HCT116 (cell line): ENCODE data around the gene COPZ1. TPM values are rescaled to one million over a fixed set of nuclear protein-coding genes. Genes with fewer than 3 reads are reported as not detected.

Experiments used
- ATAC-seq: fragments of 200-7000 bp; cut with Tn5 transposase; 2 replicates; pipeline ENCODE4 v1.9.1; 2020; ENCODE audit warnings: mild to moderate bottlenecking, moderate library complexity
- BruUV-seq: library from RNA; stranded (reverse); fragments of 400-500 nt; replicated peaks from 2 replicates; lab custom pipeline; 2021; lab: Mats Ljungman, UMichigan
- CTCF ChIA-PET: fragments of 300-600 bp; sonication (Branson Sonifier 250); formaldehyde crosslinking; loops from one replicate; lab custom pipeline; 2021; ENCODE audit warnings: antibody characterized with exemption; lab: Charles Lee
- POLR2A ChIA-PET: fragments of 300-600, 350-600 bp; sonication (Branson Sonifier 250); formaldehyde crosslinking; loops from one replicate; lab custom pipeline; 2021; ENCODE audit warnings: antibody characterized with exemption; lab: Charles Lee
- RAD21 ChIA-PET, 2 experiments: fragments of 300-600 bp; sonication (Branson Sonifier 250); formaldehyde crosslinking; loops; one replicate each; lab custom pipeline; 2023; ENCODE audit warnings: low total read pairs in 2 of 2; ENCODE audit not compliant: uncharacterized antibody in 2 of 2, unreplicated experiment in 2 of 2, low non-redundant PET in 1 of 2; lab: Charles Lee
- DNase-seq: peaks from one replicate; pipeline ENCODE4 v3.0.0-alpha.2; 2010; ENCODE audit warnings: low read depth, low spot score
- H2AFZ ChIP-seq: fragments of 200-600 bp; shearing (Covaris generic), sonication (generic); 2 replicates; pipeline ENCODE4 v1.6.1; 2017; ENCODE audit warnings: low read depth, mixed run types, mixed read lengths, antibody characterized with exemption, low read length; ENCODE audit not compliant: poor library complexity, severe bottlenecking
- H3K27ac ChIP-seq: 2 replicates; pipeline ENCODE4 v1.5.1; 2012; ENCODE audit warnings: low read depth, low read length
- H3K27me3 ChIP-seq: fragments of 200-600 bp; sonication (generic); 2 replicates; pipeline ENCODE4 v1.6.1; 2016; ENCODE audit warnings: mixed run types, low read length, mixed read lengths; ENCODE audit not compliant: insufficient read depth
- H3K36me3 ChIP-seq, 2 experiments: fragments of 200-500 bp in 1 of 2; fragments of 200-600 bp in 1 of 2; sonication (Bioruptor generic) in 1 of 2; sonication (generic) in 1 of 2; 2 replicates each; pipeline versions ENCODE4 v1.5.1 to v1.6.1; 2014 to 2016; ENCODE audit warnings: low read length in 2 of 2, inconsistent platforms in 1 of 2, mixed read lengths in 1 of 2, mixed run types in 1 of 2; ENCODE audit not compliant: insufficient read depth in 2 of 2, control insufficient read depth in 1 of 2
- H3K4me1 ChIP-seq, 2 experiments: fragments of 200-600 bp in 1 of 2; sonication (generic) in 1 of 2; 2 replicates each; pipeline versions ENCODE4 v1.5.1 to v1.6.1; 2012 to 2017; ENCODE audit warnings: low read length in 2 of 2, inconsistent platforms in 1 of 2, mild to moderate bottlenecking in 1 of 2, mixed read lengths in 1 of 2, mixed run types in 1 of 2, moderate library complexity in 1 of 2; ENCODE audit not compliant: insufficient read depth in 2 of 2, control insufficient read depth in 1 of 2
- H3K4me2 ChIP-seq: fragments of 200-600 bp; sonication (generic); 2 replicates; pipeline ENCODE4 v1.6.1; 2017; ENCODE audit warnings: mixed run types, low read length, mixed read lengths
- H3K4me3 ChIP-seq, 2 experiments: fragments of 200-600 bp in 1 of 2; sonication (generic) in 1 of 2; replicated peaks in 1 of 2; 2 replicates each; pipeline ENCODE4 v1.5.1; 2011 to 2016; ENCODE audit warnings: low read length in 2 of 2, control low read depth in 1 of 2, low read depth in 1 of 2, mild to moderate bottlenecking in 1 of 2, mixed read lengths in 1 of 2, mixed run types in 1 of 2
- H3K79me2 ChIP-seq: fragments of 200-600 bp; sonication (generic); 2 replicates; pipeline ENCODE4 v1.6.1; 2017; ENCODE audit warnings: mild to moderate bottlenecking, mixed run types, low read length, moderate library complexity, mixed read lengths; ENCODE audit not compliant: insufficient read depth
- H3K9ac ChIP-seq: fragments of 200-600 bp; sonication (generic); 2 replicates; pipeline ENCODE4 v1.6.1; 2016; ENCODE audit warnings: low read length, mixed read lengths
- H3K9me2 ChIP-seq: fragments of 200-600 bp; sonication (generic), shearing (Covaris generic); 2 replicates; pipeline ENCODE4 v1.6.1; 2017; ENCODE audit warnings: mixed run types, mild to moderate bottlenecking, moderate library complexity; ENCODE audit not compliant: insufficient read depth
- H3K9me3 ChIP-seq, 2 experiments: fragments of 200-500 bp in 1 of 2; fragments of 200-600 bp in 1 of 2; sonication (Bioruptor generic) in 1 of 2; sonication (generic) in 1 of 2; 2 replicates each; pipeline ENCODE4 v1.6.1; 2014 to 2017; ENCODE audit warnings: low read length in 2 of 2, mixed read lengths in 2 of 2, inconsistent platforms in 1 of 2, low read depth in 1 of 2, mild to moderate bottlenecking in 1 of 2, mixed run types in 1 of 2, moderate library complexity in 1 of 2; ENCODE audit not compliant: control insufficient read depth in 1 of 2, insufficient read depth in 1 of 2
- H4K20me1 ChIP-seq: fragments of 200-600 bp; sonication (generic), shearing (Covaris generic); 2 replicates; pipeline ENCODE4 v1.6.1; 2017; ENCODE audit warnings: mixed run types, mild to moderate bottlenecking, moderate library complexity; ENCODE audit not compliant: insufficient read depth
- CBX3 ChIP-seq: IDR thresholded peaks from 2 replicates; pipeline ENCODE4 v1.6.1; 2012; ENCODE audit warnings: low read depth
- EGR1 ChIP-seq: IDR thresholded peaks from 2 replicates; pipeline ENCODE4 v1.6.1; 2012; ENCODE audit warnings: low read depth
- EZH2 ChIP-seq: fragments of 200-600 bp; sonication (generic); IDR thresholded peaks from 2 replicates; pipeline ENCODE4 v1.6.1; 2017; ENCODE audit warnings: antibody characterized with exemption, mixed run types
- EZH2phosphoT487 ChIP-seq: fragments of 200-600 bp; IDR thresholded peaks from 2 replicates; pipeline ENCODE4 v1.6.1; 2018; ENCODE audit warnings: antibody characterized with exemption, borderline replicate concordance
- FOSL1 ChIP-seq: IDR thresholded peaks from 2 replicates; pipeline ENCODE4 v1.6.1; 2012; ENCODE audit warnings: low read depth
- JUND ChIP-seq: IDR thresholded peaks from 2 replicates; pipeline ENCODE4 v1.6.1; 2012
- POLR2A ChIP-seq: IDR thresholded peaks from 2 replicates; pipeline ENCODE4 v1.7.0; 2011; ENCODE audit warnings: borderline replicate concordance; ENCODE audit not compliant: insufficient read depth, insufficient read length; ENCODE audit errors: extremely low read depth
- POLR2AphosphoS5 ChIP-seq: IDR thresholded peaks from 2 replicates; pipeline ENCODE4 v1.6.1; 2011; ENCODE audit warnings: mild to moderate bottlenecking, low read depth, low read length, moderate library complexity
- RAD21 ChIP-seq: IDR thresholded peaks from 2 replicates; pipeline ENCODE4 v1.6.1; 2012; ENCODE audit warnings: low read depth, mild to moderate bottlenecking
- SIN3A ChIP-seq: IDR thresholded peaks from 2 replicates; pipeline ENCODE4 v1.6.1; 2012; ENCODE audit warnings: low read depth
- SP1 ChIP-seq: IDR thresholded peaks from 2 replicates; pipeline ENCODE4 v1.6.1; 2012; ENCODE audit warnings: low read depth
- ZFX ChIP-seq: fragments of 450-650 bp; IDR thresholded peaks from 2 replicates; pipeline ENCODE4 v1.6.1; 2017
- intact Hi-C: fragments of 100-400 bp; cut with micrococcal nuclease; formaldehyde crosslinking; loops from 2 replicates; pipeline ENCODE4 v1.10.0; 2022
- total RNA-seq: library from RNA; stranded (reverse); gene quantifications from one replicate; pipeline ENCODE4 v1.2.1, GENCODE V29; 2021; ENCODE audit not compliant: unreplicated experiment
- TF ChIP-seq, protein P1 (sequence below), 3 experiments: fragments of 200-600 bp in 1 of 3; sonication (generic) in 1 of 3; IDR thresholded peaks in 2 of 3; conservative IDR thresholded peaks in 1 of 3; 2 replicates each; pipeline ENCODE4 v1.5.1; 2012 to 2017; ENCODE audit warnings: low read depth in 2 of 3, low read length in 2 of 3, antibody characterized with exemption in 1 of 3, borderline replicate concordance in 1 of 3, control low read depth in 1 of 3, mild to moderate bottlenecking in 1 of 3, mixed read lengths in 1 of 3, mixed run types in 1 of 3, moderate library complexity in 1 of 3; ENCODE audit not compliant: insufficient read depth in 1 of 3
- TF ChIP-seq, protein P2 (sequence below): IDR thresholded peaks from 2 replicates; pipeline ENCODE4 v1.6.1; 2012
- TF ChIP-seq, protein P3 (sequence below): IDR thresholded peaks from 2 replicates; pipeline ENCODE4 v1.6.1; 2011; ENCODE audit warnings: mild to moderate bottlenecking, low read length, moderate library complexity; ENCODE audit not compliant: insufficient replicate concordance; ENCODE audit errors: extremely low read depth
- TF ChIP-seq, protein P4 (sequence below): IDR thresholded peaks from 2 replicates; pipeline ENCODE4 v1.6.1; 2012; ENCODE audit warnings: low read depth
- TF ChIP-seq, protein P5 (sequence below): IDR thresholded peaks from 2 replicates; pipeline ENCODE4 v1.6.1; 2012

COPZ1 gene
- total RNA-seq, 1 experiment from 2014 or later, result 191 TPM

DNA sequence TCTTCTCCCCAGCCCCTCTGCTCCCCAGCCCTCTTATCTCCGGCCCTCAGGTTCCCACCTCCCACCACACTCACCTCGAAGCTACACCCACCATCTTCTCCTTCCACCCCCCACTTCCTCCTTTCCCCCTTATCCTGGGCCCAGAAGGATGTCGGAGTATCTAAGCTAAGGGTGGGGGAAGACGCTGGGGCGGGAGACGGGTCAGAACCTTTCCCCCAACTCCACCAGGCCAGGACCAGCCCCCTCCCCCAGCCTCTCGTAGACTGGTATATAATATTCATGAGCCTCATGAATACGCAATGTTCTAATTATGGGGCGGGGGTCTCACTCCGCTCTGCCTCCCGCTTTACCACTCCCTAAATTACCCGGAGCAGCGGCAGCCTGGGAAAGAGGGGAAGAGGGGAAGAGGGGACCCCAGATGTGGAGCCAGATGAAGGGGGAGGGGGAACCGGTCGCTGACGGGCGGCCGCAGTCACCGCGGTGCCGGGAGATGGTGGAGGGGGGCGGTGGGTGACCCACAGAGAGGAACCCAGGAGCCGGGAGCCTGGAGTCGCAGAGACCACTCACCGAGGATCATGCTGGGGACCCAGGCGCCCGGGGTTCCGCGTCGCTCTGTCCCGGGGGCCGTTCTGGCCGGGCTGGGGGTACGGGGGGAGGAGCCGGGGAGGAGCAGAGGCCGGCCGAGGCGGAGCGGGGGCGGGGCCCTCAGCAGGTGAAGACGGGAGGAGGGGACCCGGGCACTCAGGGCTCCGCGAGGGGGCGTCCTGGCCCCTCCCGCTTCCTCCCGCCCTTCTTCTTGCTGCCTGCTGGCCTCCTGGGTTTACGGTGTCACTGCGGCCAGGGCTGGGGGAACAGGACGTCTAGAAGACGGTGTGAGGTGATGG is 66.0 kb downstream of the COPZ1 start:
- DNase-seq, result no peak
- Histone ChIP-seq H3K79me2 (no peaks in the 10 kb centered on the region), H2AFZ (no peak overlapping the region), H3K27ac (peak overlapping the region; percentile 21; the same call in 1 of the 2 replicates), H3K4me3 (peak overlapping the region; percentile 53 to 62), H3K4me1 (peaks cover 32 to 62% of the 10 kb centered on the region in 2 experiments), H3K4me2 (peak overlapping the region; percentile 81), H3K27me3 (no peaks in the 10 kb centered on the region), H3K9me3 (no peaks in the 10 kb centered on the region), H3K36me3 (peaks cover 4 to 7% of the 10 kb centered on the region in 2 experiments; a peak in 3 of 4 replicates), H3K9me2 (no peaks in the 10 kb centered on the region), H4K20me1 (no peaks in the 10 kb centered on the region), H3K9ac (peak overlapping the region; percentile 61)
- intact Hi-C loops, result no loop called here
- peak; percentile 79 for ATAC-seq
- no TSS peak for BruUV-seq
- ChIA-PET POLR2A (no interaction called here), RAD21 (interaction anchor here in 1 of 2 experiments (0.6 kb wide), 1 partner anchor 406 kb away, joined by 6 read pairs; the partner anchor contains the start of gene HOXC10), CTCF (interaction anchor here (0.8 to 0.9 kb wide), 2 partner anchors 9 to 11 kb away, joined by 3 read pairs; no protein-coding TSS in a partner anchor)
- no peak for TF ChIP-seq EZH2
- TF ChIP-seq, protein P1, sequence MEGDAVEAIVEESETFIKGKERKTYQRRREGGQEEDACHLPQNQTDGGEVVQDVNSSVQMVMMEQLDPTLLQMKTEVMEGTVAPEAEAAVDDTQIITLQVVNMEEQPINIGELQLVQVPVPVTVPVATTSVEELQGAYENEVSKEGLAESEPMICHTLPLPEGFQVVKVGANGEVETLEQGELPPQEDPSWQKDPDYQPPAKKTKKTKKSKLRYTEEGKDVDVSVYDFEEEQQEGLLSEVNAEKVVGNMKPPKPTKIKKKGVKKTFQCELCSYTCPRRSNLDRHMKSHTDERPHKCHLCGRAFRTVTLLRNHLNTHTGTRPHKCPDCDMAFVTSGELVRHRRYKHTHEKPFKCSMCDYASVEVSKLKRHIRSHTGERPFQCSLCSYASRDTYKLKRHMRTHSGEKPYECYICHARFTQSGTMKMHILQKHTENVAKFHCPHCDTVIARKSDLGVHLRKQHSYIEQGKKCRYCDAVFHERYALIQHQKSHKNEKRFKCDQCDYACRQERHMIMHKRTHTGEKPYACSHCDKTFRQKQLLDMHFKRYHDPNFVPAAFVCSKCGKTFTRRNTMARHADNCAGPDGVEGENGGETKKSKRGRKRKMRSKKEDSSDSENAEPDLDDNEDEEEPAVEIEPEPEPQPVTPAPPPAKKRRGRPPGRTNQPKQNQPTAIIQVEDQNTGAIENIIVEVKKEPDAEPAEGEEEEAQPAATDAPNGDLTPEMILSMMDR (IDR thresholded peaks at IDR 0.05 in 2 of 3, conservative IDR thresholded peaks at IDR 0.05 in 1 of 3; ENCODE audit: borderline replicate concordance in 1 of 3, insufficient read depth in 1 of 3, low read depth in 2 of 3, low read length in 2 of 3), result peak in 1 of 3 experiments; percentile 13; a peak in 1 of 6 replicates
- no peak for TF ChIP-seq RAD21
- 0 out of 2 replicates have a peak, but pooled peaks have one; percentile 41 for TF ChIP-seq POLR2AphosphoS5
- TF ChIP-seq, protein P2, sequence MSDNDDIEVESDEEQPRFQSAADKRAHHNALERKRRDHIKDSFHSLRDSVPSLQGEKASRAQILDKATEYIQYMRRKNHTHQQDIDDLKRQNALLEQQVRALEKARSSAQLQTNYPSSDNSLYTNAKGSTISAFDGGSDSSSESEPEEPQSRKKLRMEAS, result no peak
- TF ChIP-seq CBX3, result no peak
- TF ChIP-seq SP1, result no peak
- TF ChIP-seq ZFX, result no peak
- TF ChIP-seq EGR1, result peak; percentile 59
- no peak for TF ChIP-seq JUND
- no peak for TF ChIP-seq POLR2A
- TF ChIP-seq, protein P3, sequence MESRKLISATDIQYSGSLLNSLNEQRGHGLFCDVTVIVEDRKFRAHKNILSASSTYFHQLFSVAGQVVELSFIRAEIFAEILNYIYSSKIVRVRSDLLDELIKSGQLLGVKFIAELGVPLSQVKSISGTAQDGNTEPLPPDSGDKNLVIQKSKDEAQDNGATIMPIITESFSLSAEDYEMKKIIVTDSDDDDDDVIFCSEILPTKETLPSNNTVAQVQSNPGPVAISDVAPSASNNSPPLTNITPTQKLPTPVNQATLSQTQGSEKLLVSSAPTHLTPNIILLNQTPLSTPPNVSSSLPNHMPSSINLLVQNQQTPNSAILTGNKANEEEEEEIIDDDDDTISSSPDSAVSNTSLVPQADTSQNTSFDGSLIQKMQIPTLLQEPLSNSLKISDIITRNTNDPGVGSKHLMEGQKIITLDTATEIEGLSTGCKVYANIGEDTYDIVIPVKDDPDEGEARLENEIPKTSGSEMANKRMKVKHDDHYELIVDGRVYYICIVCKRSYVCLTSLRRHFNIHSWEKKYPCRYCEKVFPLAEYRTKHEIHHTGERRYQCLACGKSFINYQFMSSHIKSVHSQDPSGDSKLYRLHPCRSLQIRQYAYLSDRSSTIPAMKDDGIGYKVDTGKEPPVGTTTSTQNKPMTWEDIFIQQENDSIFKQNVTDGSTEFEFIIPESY, result no peak
- TF ChIP-seq SIN3A, result no peak
- no peak for TF ChIP-seq FOSL1
- no peak for TF ChIP-seq EZH2phosphoT487
- TF ChIP-seq, protein P4, sequence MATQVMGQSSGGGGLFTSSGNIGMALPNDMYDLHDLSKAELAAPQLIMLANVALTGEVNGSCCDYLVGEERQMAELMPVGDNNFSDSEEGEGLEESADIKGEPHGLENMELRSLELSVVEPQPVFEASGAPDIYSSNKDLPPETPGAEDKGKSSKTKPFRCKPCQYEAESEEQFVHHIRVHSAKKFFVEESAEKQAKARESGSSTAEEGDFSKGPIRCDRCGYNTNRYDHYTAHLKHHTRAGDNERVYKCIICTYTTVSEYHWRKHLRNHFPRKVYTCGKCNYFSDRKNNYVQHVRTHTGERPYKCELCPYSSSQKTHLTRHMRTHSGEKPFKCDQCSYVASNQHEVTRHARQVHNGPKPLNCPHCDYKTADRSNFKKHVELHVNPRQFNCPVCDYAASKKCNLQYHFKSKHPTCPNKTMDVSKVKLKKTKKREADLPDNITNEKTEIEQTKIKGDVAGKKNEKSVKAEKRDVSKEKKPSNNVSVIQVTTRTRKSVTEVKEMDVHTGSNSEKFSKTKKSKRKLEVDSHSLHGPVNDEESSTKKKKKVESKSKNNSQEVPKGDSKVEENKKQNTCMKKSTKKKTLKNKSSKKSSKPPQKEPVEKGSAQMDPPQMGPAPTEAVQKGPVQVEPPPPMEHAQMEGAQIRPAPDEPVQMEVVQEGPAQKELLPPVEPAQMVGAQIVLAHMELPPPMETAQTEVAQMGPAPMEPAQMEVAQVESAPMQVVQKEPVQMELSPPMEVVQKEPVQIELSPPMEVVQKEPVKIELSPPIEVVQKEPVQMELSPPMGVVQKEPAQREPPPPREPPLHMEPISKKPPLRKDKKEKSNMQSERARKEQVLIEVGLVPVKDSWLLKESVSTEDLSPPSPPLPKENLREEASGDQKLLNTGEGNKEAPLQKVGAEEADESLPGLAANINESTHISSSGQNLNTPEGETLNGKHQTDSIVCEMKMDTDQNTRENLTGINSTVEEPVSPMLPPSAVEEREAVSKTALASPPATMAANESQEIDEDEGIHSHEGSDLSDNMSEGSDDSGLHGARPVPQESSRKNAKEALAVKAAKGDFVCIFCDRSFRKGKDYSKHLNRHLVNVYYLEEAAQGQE, result no peak
- TF ChIP-seq, protein P5, sequence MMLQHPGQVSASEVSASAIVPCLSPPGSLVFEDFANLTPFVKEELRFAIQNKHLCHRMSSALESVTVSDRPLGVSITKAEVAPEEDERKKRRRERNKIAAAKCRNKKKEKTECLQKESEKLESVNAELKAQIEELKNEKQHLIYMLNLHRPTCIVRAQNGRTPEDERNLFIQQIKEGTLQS, result no peak
